ENCODE results near the gene CHST8.

The CHST8 gene

GRCh38 chr19:33749619-33750175 lies 127.9 kb downstream of the CHST8 start:
- no peak overlapping the region for H3K27ac ChIP-seq
- no peak for DNase-seq
- in situ Hi-C loops (cut with HindIII; ENCODE audit: low pct_ligation_motif_present, low sequenced_read_pairs): loop anchor here (25.0 kb wide), 1 partner anchor 337 kb away; no protein-coding TSS in a partner anchor

DNA sequence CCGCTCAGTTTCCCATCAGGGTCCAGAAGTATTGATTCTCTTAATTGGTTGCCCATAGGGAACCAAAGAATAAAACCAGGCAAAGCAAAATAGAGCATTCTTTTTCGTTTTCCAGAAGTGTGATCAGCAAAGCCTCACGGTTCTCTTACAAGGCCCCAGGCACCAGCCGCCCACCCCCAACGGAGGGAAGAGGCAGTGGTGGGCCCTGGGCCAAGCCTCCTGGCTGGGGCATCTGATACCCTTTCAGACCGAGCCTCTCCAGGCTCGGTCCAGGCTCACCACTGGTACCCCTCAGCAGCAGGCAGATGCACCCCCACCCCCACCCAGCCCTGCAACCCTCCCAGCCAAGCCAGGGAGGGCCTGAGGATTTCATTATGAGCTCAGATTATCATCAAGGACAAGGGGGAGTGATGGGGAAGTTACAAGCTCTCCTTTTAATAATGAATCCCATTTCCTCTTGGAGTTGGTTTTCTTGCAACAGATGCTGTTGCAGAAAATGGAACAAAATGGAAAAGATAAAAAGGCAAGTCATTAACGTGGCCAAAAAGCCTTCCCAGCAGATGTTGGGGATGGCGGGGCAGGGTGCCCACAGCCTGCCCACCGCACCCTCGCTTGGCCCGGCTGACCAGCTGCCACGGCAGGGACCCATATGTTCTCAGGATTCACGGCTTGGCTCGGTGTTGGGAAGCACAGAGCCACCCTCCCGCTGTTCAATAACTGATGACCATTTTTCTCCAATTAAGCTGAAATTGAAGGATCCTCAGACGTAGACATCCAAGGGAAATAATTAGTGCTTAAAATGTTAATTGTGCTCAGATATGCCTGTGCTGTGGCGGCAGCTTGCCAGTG lies 129.1 kb downstream of the CHST8 start:
- TF ChIP-seq CTCF (IDR thresholded peaks at IDR 0.05; ENCODE audit: low read depth, low read length, missing control alignments): no peak
- Histone ChIP-seq H3K27me3 (replicated peaks) (no peaks in the 10 kb centered on the region), H3K27ac (no peak overlapping the region), H3K4me3 (ENCODE audit: low read depth, low read length) (no peak overlapping the region), H3K36me3 (replicated peaks) (no peaks in the 10 kb centered on the region)
- in situ Hi-C loops (cut with HindIII; ENCODE audit: low pct_ligation_motif_present, low sequenced_read_pairs): loop anchor here (25.0 kb wide), 1 partner anchor 339 kb away; no protein-coding TSS in a partner anchor
- no peak for DNase-seq

More at GRCh38 chr19:33749619-33750175, 127.9 kb downstream of the CHST8 start:
- H3K27me3 ChIP-seq (replicated peaks): no peaks in the 10 kb centered on the region
- no peak overlapping the region for H3K4me3 ChIP-seq (ENCODE audit: low read depth, low read length)
- H3K36me3 ChIP-seq (replicated peaks): no peaks in the 10 kb centered on the region
- TF ChIP-seq CTCF (IDR thresholded peaks at IDR 0.05; ENCODE audit: low read depth, low read length, missing control alignments): no peak

- Histone ChIP-seq H3K27me3 (replicated peaks) (no peaks in the 10 kb centered on the region), H3K27ac (no peak overlapping the region), H3K36me3 (replicated peaks) (no peaks in the 10 kb centered on the region), H3K4me3 (ENCODE audit: low read depth, low read length) (no peak overlapping the region)
- in situ Hi-C loops (cut with HindIII; ENCODE audit: low pct_ligation_motif_present, low sequenced_read_pairs): loop anchor here (25.0 kb wide), 1 partner anchor 339 kb away; no protein-coding TSS in a partner anchor
- TF ChIP-seq CTCF (IDR thresholded peaks at IDR 0.05; ENCODE audit: low read depth, low read length, missing control alignments): no peak
- no peak for DNase-seq
Observed at GRCh38 chr19:33751436-33751770, 129.7 kb downstream of the CHST8 start.

DNA sequence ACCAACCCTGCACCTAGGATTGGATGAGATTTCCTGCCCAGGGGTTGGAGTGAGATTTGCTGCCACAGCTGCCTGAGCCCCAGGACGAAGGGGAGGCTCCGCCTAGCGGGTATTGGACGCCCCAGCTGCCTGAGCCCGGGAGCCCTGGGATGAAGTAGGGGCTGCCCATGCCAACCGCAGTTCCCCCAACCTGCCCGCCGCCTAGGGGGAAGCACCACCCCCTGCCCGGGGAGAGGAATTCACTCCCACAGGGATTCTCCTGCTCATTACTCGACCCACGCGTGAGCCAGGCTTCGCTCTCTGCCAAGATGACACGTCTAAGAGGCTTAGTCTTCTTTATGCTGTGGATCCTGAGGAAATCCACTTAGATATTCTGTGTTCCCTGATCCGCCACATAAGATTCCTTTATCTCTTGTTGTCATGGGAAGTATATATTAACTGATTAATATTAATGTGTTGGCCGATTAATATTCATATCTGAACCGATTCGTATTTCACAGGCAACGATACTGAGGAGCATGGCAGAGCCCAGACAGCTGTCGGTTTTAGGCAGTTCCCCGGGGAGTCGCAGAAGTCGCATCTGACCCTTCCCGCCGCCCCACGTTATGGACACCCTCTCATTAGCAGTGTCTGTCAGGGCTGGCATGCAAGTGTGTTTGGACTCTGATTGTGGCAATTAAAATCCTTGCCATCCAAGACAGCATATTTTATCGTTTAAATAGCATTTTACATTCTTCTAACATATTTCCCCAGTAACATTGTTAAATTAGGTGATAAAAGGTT lies 130.5 kb downstream of the CHST8 start:
- Histone ChIP-seq H3K27ac (no peak overlapping the region), H3K36me3 (replicated peaks) (no peaks in the 10 kb centered on the region), H3K27me3 (replicated peaks) (no peaks in the 10 kb centered on the region), H3K4me3 (ENCODE audit: low read depth, low read length) (no peak overlapping the region)
- TF ChIP-seq CTCF (IDR thresholded peaks at IDR 0.05; ENCODE audit: low read depth, low read length, missing control alignments): no peak
- in situ Hi-C loops (cut with HindIII; ENCODE audit: low pct_ligation_motif_present, low sequenced_read_pairs): loop anchor here (25.0 kb wide), 1 partner anchor 340 kb away; no protein-coding TSS in a partner anchor
- DNase-seq: no peak

GRCh38 chr19:33752945-33753344 lies 131.2 kb downstream of the CHST8 start:
- no peaks in the 10 kb centered on the region for H3K27me3 ChIP-seq (replicated peaks)
- no peak for TF ChIP-seq CTCF (IDR thresholded peaks at IDR 0.05; ENCODE audit: low read depth, low read length, missing control alignments)
- in situ Hi-C loops (cut with HindIII; ENCODE audit: low pct_ligation_motif_present, low sequenced_read_pairs): loop anchor here (25.0 kb wide), 1 partner anchor 341 kb away; no protein-coding TSS in a partner anchor
- no peaks in the 10 kb centered on the region for H3K36me3 ChIP-seq (replicated peaks)
- DNase-seq: no peak
- H3K4me3 ChIP-seq (ENCODE audit: low read depth, low read length): no peak overlapping the region
- no peak overlapping the region for H3K27ac ChIP-seq
